WTC11 (cell line): ENCODE results near the gene CASP6. TPM values are rescaled to one million over a fixed set of nuclear protein-coding genes. Genes with fewer than 3 reads are reported as not detected.

ENCODE experiments used
- ATAC-seq: fragments of 200-7000 bp; cut with Tn5 transposase; 2 replicates; pipeline ENCODE4 v1.10.0; 2021; ENCODE audit warnings: mild to moderate bottlenecking, moderate library complexity
- CTCF ChIA-PET: fragments of 300-600 bp; sonication (Branson Sonifier 250); formaldehyde crosslinking; loops from one replicate; lab custom pipeline; 2021; ENCODE audit warnings: antibody characterized with exemption; lab: Charles Lee
- POLR2A ChIA-PET: fragments of 350-600 bp; sonication (Branson Sonifier 250); formaldehyde crosslinking; loops from one replicate; lab custom pipeline; 2021; ENCODE audit warnings: antibody characterized with exemption; lab: Charles Lee
- DNase-seq: peaks from one replicate; pipeline ENCODE4 v3.0.0; 2021; ENCODE audit warnings: low spot score
- H3K27ac Mint-ChIP-seq: 2 replicates; pipeline ENCODE4 v1.8.0; 2021; ENCODE audit warnings: mixed read lengths
- H3K27me3 Mint-ChIP-seq: 2 replicates; pipeline ENCODE4 v1.8.0; 2021; ENCODE audit warnings: low read depth, mild to moderate bottlenecking, moderate library complexity, mixed read lengths
- H3K36me3 Mint-ChIP-seq: 2 replicates; pipeline ENCODE4 v1.8.0; 2021; ENCODE audit warnings: mixed read lengths
- H3K4me1 Mint-ChIP-seq: 2 replicates; pipeline ENCODE4 v1.8.0; 2022; ENCODE audit warnings: mixed read lengths
- H3K4me3 Mint-ChIP-seq: 2 replicates; pipeline ENCODE4 v1.8.0; 2021; ENCODE audit warnings: mild to moderate bottlenecking, moderate library complexity, mixed read lengths
- H3K9me3 Mint-ChIP-seq: 2 replicates; pipeline ENCODE4 v1.8.0; 2021; ENCODE audit warnings: mixed read lengths
- CBFB ChIP-seq: sonication (generic); formaldehyde crosslinking; IDR thresholded peaks from 2 replicates; pipeline ENCODE4 v1.8.1; 2022; ENCODE audit warnings: mild to moderate bottlenecking, low read depth, missing genetic modification reagents
- MYBL2 ChIP-seq: sonication (generic); formaldehyde crosslinking; IDR thresholded peaks from 2 replicates; pipeline ENCODE4 v1.8.1; 2023; ENCODE audit warnings: mild to moderate bottlenecking, moderate library complexity, missing genetic modification reagents
- RORB ChIP-seq: fragments of 250-450 bp; sonication (Bioruptor Pico); IDR thresholded peaks from 2 replicates; pipeline ENCODE4 v1.9.0; 2021; ENCODE audit warnings: mild to moderate bottlenecking
- SP1 ChIP-seq: sonication (generic); formaldehyde crosslinking; conservative IDR thresholded peaks from 2 replicates; pipeline ENCODE4 v1.8.1; 2022; ENCODE audit warnings: missing genetic modification reagents
- TEAD1 ChIP-seq: sonication (generic); formaldehyde crosslinking; IDR thresholded peaks from 2 replicates; pipeline ENCODE4 v1.8.0; 2022; ENCODE audit warnings: mild to moderate bottlenecking, missing genetic modification reagents
- TEAD4 ChIP-seq: sonication (generic); formaldehyde crosslinking; IDR thresholded peaks from 2 replicates; pipeline ENCODE4 v1.8.0; 2022; ENCODE audit warnings: mild to moderate bottlenecking, missing genetic modification reagents
- TP53 ChIP-seq: sonication (generic); formaldehyde crosslinking; IDR thresholded peaks from 2 replicates; pipeline ENCODE4 v1.8.1; 2023; ENCODE audit warnings: mild to moderate bottlenecking, missing genetic modification reagents
- ZBTB43 ChIP-seq: sonication (generic); formaldehyde crosslinking; IDR thresholded peaks from 2 replicates; pipeline ENCODE4 v1.8.1; 2023; ENCODE audit warnings: mild to moderate bottlenecking, missing genetic modification reagents
- ZMAT4 ChIP-seq: fragments of 250-450 bp; sonication (Bioruptor Pico); IDR thresholded peaks from 2 replicates; pipeline ENCODE4 v1.9.0; 2021; ENCODE audit warnings: mild to moderate bottlenecking
- ZNF219 ChIP-seq: sonication (generic); formaldehyde crosslinking; IDR thresholded peaks from 2 replicates; pipeline ENCODE4 v1.8.0; 2023; ENCODE audit warnings: missing genetic modification reagents, mild to moderate bottlenecking, borderline replicate concordance
- ZNF281 ChIP-seq: sonication (generic); formaldehyde crosslinking; IDR thresholded peaks from 2 replicates; pipeline ENCODE4 v1.8.0; 2023; ENCODE audit warnings: mild to moderate bottlenecking, missing genetic modification reagents
- ZNF317 ChIP-seq: sonication (generic); formaldehyde crosslinking; IDR thresholded peaks from 2 replicates; pipeline ENCODE4 v1.8.1; 2023; ENCODE audit warnings: low read depth, mild to moderate bottlenecking, moderate library complexity, missing genetic modification reagents, borderline replicate concordance
- ZNF416 ChIP-seq: fragments of 250-450 bp; sonication (Bioruptor Pico); IDR thresholded peaks from 2 replicates; pipeline ENCODE4 v1.9.0; 2021; ENCODE audit warnings: mild to moderate bottlenecking, inconsistent platforms
- total RNA-seq: library from RNA; stranded (reverse); gene quantifications from 3 replicates; pipeline ENCODE4 v1.2.3, GENCODE V29; 2021
- TF ChIP-seq, protein P1 (sequence below): sonication (generic); formaldehyde crosslinking; IDR thresholded peaks from 2 replicates; pipeline ENCODE4 v1.8.1; 2022; ENCODE audit warnings: missing genetic modification reagents, borderline replicate concordance

Gene CASP6
- total RNA-seq, 1 experiment from 2014 or later: 26.0 TPM

- TF ChIP-seq MYBL2 (CRISPR knock-in tag) (no peak), TEAD1 (CRISPR knock-in tag) (no peak), ZMAT4 (CRISPR knock-in tag) (no peak), TP53 (CRISPR knock-in tag) (no peak), ZNF219 (no peak), SP1 (CRISPR knock-in tag) (no peak), ZNF317 (CRISPR knock-in tag) (no peak), CBFB (CRISPR knock-in tag) (no peak)
Observed at GRCh38 chr4:109648997-109649575, 54.2 kb downstream of the CASP6 start (continued).

- Mint-ChIP-seq H3K9me3 (peaks cover 19% of the 10 kb centered on the region), H3K27ac (no peak overlapping the region), H3K36me3 (peaks cover 13% of the 10 kb centered on the region), H3K4me1 (no peaks in the 10 kb centered on the region), H3K4me3 (no peak overlapping the region), H3K27me3 (no peaks in the 10 kb centered on the region)
- ChIA-PET CTCF (interaction anchor here (0.6 kb wide), 1 partner anchor 1740 kb away, joined by 3 read pairs; no protein-coding TSS in a partner anchor), POLR2A (no interaction called here)
- DNase-seq (no peak), ATAC-seq (no peak)
- TF ChIP-seq ZBTB43: no peak
- no peak for TF ChIP-seq RORB (CRISPR knock-in tag)
- TF ChIP-seq, protein P1, sequence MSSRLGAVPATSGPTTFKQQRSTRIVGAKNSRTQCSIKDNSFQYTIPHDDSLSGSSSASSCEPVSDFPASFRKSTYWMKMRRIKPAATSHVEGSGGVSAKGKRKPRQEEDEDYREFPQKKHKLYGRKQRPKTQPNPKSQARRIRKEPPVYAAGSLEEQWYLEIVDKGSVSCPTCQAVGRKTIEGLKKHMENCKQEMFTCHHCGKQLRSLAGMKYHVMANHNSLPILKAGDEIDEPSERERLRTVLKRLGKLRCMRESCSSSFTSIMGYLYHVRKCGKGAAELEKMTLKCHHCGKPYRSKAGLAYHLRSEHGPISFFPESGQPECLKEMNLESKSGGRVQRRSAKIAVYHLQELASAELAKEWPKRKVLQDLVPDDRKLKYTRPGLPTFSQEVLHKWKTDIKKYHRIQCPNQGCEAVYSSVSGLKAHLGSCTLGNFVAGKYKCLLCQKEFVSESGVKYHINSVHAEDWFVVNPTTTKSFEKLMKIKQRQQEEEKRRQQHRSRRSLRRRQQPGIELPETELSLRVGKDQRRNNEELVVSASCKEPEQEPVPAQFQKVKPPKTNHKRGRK: no peak
- no peak for TF ChIP-seq TEAD4 (CRISPR knock-in tag)
- TF ChIP-seq ZNF281 (CRISPR knock-in tag): no peak
- TF ChIP-seq, all 79 proteins: peak for 0
Observed at GRCh38 chr4:109648266-109648996, 54.8 kb downstream of the CASP6 start.

DNA sequence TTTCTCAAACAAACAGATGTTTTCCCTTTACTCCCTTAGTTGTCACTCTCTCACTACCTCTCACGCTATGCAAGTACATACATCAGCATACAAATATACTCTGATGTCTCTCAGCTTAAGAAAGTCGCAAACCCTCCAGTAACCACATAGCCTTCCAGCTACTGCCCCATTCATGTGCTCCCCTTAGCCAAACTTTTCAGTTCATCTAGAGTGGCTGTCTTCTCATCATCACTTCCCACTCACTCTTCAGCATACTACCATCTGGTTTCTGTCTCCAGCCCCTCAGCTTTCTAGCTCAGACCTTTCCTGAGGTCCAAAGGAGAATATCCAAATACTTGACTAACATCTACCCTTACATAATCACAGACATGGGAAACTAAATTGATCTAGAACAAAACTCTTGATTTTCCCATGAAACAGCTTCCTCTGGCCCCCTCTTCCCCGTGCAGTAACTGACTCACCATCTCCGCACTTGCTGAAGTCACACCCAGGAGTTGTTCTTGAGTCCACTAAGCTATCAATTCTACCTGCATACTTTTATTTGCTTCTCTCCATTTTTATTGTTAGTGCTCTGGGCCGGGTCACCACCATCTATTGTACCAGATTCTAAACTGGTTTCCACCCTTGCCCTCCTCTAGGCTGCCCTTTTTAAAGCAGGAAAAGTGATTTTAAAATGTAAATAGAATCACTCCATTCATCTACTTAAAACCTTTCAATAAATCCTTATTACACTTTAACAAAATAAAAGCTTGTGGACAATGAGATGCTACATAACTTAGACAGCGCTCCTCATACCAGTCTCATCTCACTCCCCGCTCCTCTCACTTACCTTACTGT lies 57.2 kb downstream of the CASP6 start:
- TF ChIP-seq ZNF416 (CRISPR knock-in tag): no peak
- DNase-seq (no peak), ATAC-seq (no peak)
- Mint-ChIP-seq H3K27me3 (no peaks in the 10 kb centered on the region), H3K4me1 (peaks cover 9% of the 10 kb centered on the region), H3K9me3 (peaks cover 16% of the 10 kb centered on the region), H3K27ac (no peak overlapping the region), H3K4me3 (no peak overlapping the region), H3K36me3 (peaks cover 13% of the 10 kb centered on the region)
- POLR2A ChIA-PET: no interaction called here
- CTCF ChIA-PET: interaction anchor here (1.1 kb wide), 1 partner anchor 213 kb away, joined by 3 read pairs; the partner anchor contains the start of gene SEC24B
